B cell (primary cell): ENCODE data around the gene PLA2G1B. TPM values are rescaled to one million over a fixed set of nuclear protein-coding genes. Genes with fewer than 3 reads are reported as not detected.

Source experiments
- ATAC-seq: fragments of 200-7000 bp; cut with Tn5 transposase; one replicate; pipeline ENCODE4 v1.10.0; 2021; ENCODE audit warnings: low read depth, mild to moderate bottlenecking, moderate number of reproducible peaks, moderate library complexity
- CTCF ChIA-PET: fragments of 350-600 bp; sonication (Branson Sonifier 250); formaldehyde crosslinking; loops from one replicate; lab custom pipeline; 2021; ENCODE audit warnings: antibody characterized with exemption, inconsistent platforms; lab: Charles Lee
- POLR2A ChIA-PET: fragments of 350-600 bp; sonication (Branson Sonifier 250); formaldehyde crosslinking; loops from one replicate; lab custom pipeline; 2021; ENCODE audit warnings: antibody characterized with exemption; lab: Charles Lee
- DNase-seq: peaks from one replicate; pipeline ENCODE4 v3.0.0; 2013
- H2AFZ ChIP-seq: 2 replicates; pipeline ENCODE4 v1.6.1; 2012; ENCODE audit warnings: mild to moderate bottlenecking, low read depth, low read length; ENCODE audit not compliant: insufficient read depth, poor library complexity, severe bottlenecking
- H3K27ac ChIP-seq, 2 donors: 1 replicate in 1 of 2; 2 replicates in 1 of 2; pipeline ENCODE4 v1.5.1; 2012 to 2013; ENCODE audit warnings: low read length in 2 of 2, mild to moderate bottlenecking in 2 of 2, moderate library complexity in 1 of 2
- H3K27me3 ChIP-seq, 4 experiments: fragments of 200-600 bp in 1 of 4; sonication (generic) in 1 of 4; replicated peaks in 1 of 4; 1 replicate in 2 of 4; 2 replicates in 2 of 4; pipeline versions ENCODE4 v1.6.1 to v1.7.0; 2013 to 2016; ENCODE audit warnings: low read length in 3 of 4, mild to moderate bottlenecking in 2 of 4, mixed read lengths in 1 of 4, moderate library complexity in 1 of 4; ENCODE audit not compliant: insufficient read depth in 4 of 4, control insufficient read depth in 3 of 4; ENCODE audit errors: control extremely low read depth in 1 of 4
- H3K36me3 ChIP-seq, 2 experiments: replicated peaks in 1 of 2; 1 replicate in 1 of 2; 2 replicates in 1 of 2; pipeline versions ENCODE4 v1.6.1 to v1.7.1; 2013; ENCODE audit warnings: low read length in 1 of 2; ENCODE audit not compliant: insufficient read depth in 2 of 2, control insufficient read depth in 1 of 2; ENCODE audit errors: control extremely low read depth in 1 of 2, extremely low read depth in 1 of 2
- H3K4me1 ChIP-seq, 2 donors: fragments of 200-600 bp in 1 of 2; sonication (generic) in 1 of 2; 1 replicate in 1 of 2; 2 replicates in 1 of 2; pipeline versions ENCODE4 v1.5.1 to v1.6.1; 2013 to 2017; ENCODE audit warnings: low read length in 2 of 2; ENCODE audit not compliant: control insufficient read depth in 2 of 2, insufficient read depth in 2 of 2
- H3K4me2 ChIP-seq: replicated peaks from 2 replicates; pipeline ENCODE3; 2012; ENCODE audit warnings: mild to moderate bottlenecking, low read depth, low read length; ENCODE audit not compliant: poor library complexity, severe bottlenecking
- H3K4me3 ChIP-seq, 5 experiments: fragments of 200-600 bp in 1 of 5; sonication (generic) in 1 of 5; 1 replicate in 3 of 5; 2 replicates in 2 of 5; pipeline versions ENCODE4 v1.5.1 to v1.7.0; 2011 to 2016; ENCODE audit warnings: low read length in 4 of 5, mild to moderate bottlenecking in 4 of 5, low read depth in 2 of 5, control low read depth in 1 of 5, moderate library complexity in 1 of 5; ENCODE audit not compliant: insufficient read depth in 1 of 5; ENCODE audit errors: control extremely low read depth in 1 of 5, extremely low read depth in 1 of 5
- H3K79me2 ChIP-seq: fragments of 200-600 bp; sonication (generic); one replicate; pipeline ENCODE4 v1.6.0; 2016; ENCODE audit warnings: low read length; ENCODE audit not compliant: control insufficient read depth, insufficient read depth
- H3K9ac ChIP-seq: fragments of 200-600 bp; sonication (generic); 2 replicates; pipeline ENCODE4 v1.6.1; 2017; ENCODE audit warnings: mild to moderate bottlenecking, low read length, moderate library complexity
- H3K9me3 ChIP-seq, 3 donors: one replicate each; pipeline versions ENCODE4 v1.6.1 to v1.7.1; 2013; ENCODE audit warnings: low read length in 2 of 3; ENCODE audit not compliant: control insufficient read depth in 2 of 3, insufficient read depth in 1 of 3; ENCODE audit errors: control extremely low read depth in 1 of 3
- H4K20me1 ChIP-seq: 2 replicates; pipeline ENCODE4 v1.6.0; 2012; ENCODE audit warnings: mild to moderate bottlenecking, low read length; ENCODE audit not compliant: insufficient read depth, control insufficient read depth, poor library complexity, severe bottlenecking
- H3K27ac Mint-ChIP-seq: one replicate; pipeline ENCODE4 v1.8.0; 2021; ENCODE audit warnings: mixed read lengths
- H3K27me3 Mint-ChIP-seq: one replicate; pipeline ENCODE4 v1.8.0; 2021; ENCODE audit warnings: mixed read lengths
- H3K4me1 Mint-ChIP-seq: one replicate; pipeline ENCODE4 v1.8.0; 2021; ENCODE audit warnings: mixed read lengths
- H3K4me3 Mint-ChIP-seq: one replicate; pipeline ENCODE4 v1.8.0; 2021; ENCODE audit warnings: mixed read lengths
- H3K9me3 Mint-ChIP-seq: one replicate; pipeline ENCODE4 v1.8.0; 2022; ENCODE audit warnings: mixed read lengths; ENCODE audit not compliant: insufficient read depth
- EZH2 ChIP-seq: IDR thresholded peaks from 2 replicates; pipeline ENCODE4 v1.6.1; 2012; ENCODE audit warnings: borderline replicate concordance, low read depth, mild to moderate bottlenecking, moderate library complexity, low read length; ENCODE audit not compliant: insufficient read depth, poor library complexity, severe bottlenecking
- WGBS: methylation state at CpG from one replicate; pipeline ENCODE4 v1.1.5; 2013; ENCODE audit warnings: missing lambda C conversion rate; ENCODE audit not compliant: insufficient coverage; 5-methylcytosine and 5-hydroxymethylcytosine counted together
- intact Hi-C: fragments of 100-400 bp; cut with micrococcal nuclease; formaldehyde crosslinking; loops from one replicate; pipeline ENCODE4 v1.10.0; 2022
- polyA plus RNA-seq: library from polyadenylated mRNA; depleted of rRNA; stranded (reverse); fragments of >200 nt; gene quantifications from 2 replicates; pipeline ENCODE4 v1.2.3, GENCODE V29; 2012
- small RNA-seq: library from RNA; depleted of rRNA; stranded (forward); fragments of <200 nt; gene quantifications from one replicate; pipeline ENCODE3, GENCODE V24; 2012; ENCODE audit warnings: low replicate concordance, low read depth; ENCODE audit not compliant: insufficient read length
- total RNA-seq, 2 donors: library from RNA; stranded (reverse); fragments of 120-200 nt in 1 of 2; gene quantifications; 1 replicate in 1 of 2; 2 replicates in 1 of 2; pipeline versions ENCODE4 v1.2.3 to v1.2.4, GENCODE V29; 2013 to 2022

The PLA2G1B gene
- total and polyA plus RNA-seq, 2 donors (not counting 1 experiment from before 2014, with no cell fraction given): not detected

DNA sequence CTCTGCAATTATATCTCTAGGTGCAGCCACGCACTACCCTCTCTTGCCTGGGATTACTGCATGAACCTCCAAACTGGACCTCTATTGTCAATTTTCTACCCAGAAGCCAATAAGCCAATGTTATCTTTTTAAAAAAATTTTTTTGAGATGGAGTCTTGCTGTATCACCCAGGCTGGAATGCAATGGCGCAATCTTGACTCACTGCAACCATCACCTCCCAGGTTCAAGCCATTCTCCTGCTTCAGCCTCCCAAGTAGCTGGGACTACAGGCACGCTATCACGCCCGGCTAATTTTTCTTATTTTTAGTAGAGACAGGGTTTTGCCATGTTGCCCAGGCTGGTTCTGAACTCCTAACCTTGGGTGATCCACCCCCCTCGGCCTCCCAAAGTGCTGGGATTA, 50.8 kb downstream of the PLA2G1B start:
- Histone ChIP-seq H3K4me1 (no peaks in the 10 kb centered on the region), H3K9ac (no peak overlapping the region), H3K9me3 (peaks cover 0 to 14% (median 0%) of the 10 kb centered on the region in 3 donors), H3K27ac (no peak overlapping the region), H3K4me2 (no peak overlapping the region), H3K4me3 (no peak overlapping the region), H4K20me1 (no peaks in the 10 kb centered on the region), H3K27me3 (peaks cover 0 to 5% (median 1%) of the 10 kb centered on the region in 4 experiments), H3K36me3 (no peaks in the 10 kb centered on the region), H3K79me2 (no peaks in the 10 kb centered on the region), H2AFZ (no peak overlapping the region)
- Mint-ChIP-seq H3K4me1 (no peaks in the 10 kb centered on the region), H3K9me3 (no peaks in the 10 kb centered on the region), H3K4me3 (no peak overlapping the region), H3K27me3 (peaks cover 4% of the 10 kb centered on the region), H3K27ac (no peak overlapping the region)
- DNase-seq (no peak), ATAC-seq (no peak)
- 83% methylated on average over 1 of the region's 6 CpGs for WGBS
- TF ChIP-seq EZH2: no peak
- ChIA-PET CTCF (no interaction called here), POLR2A (interaction anchor here (0.6 kb wide), 1 partner anchor 12 kb away, joined by 11 read pairs; no protein-coding TSS in a partner anchor)
- intact Hi-C loops: no loop called here

Small RNAs within 50 kb of the gene (small RNA-seq; reads per million reads assigned to genes)
- gene RNU4-1 (30.6 reads per million, percentile 92 among the genes with 10 or more reads in this experiment), gene RNU4-2 (185 reads per million, percentile 96 among the genes with 10 or more reads in this experiment), gene RNU6-1088P (not detected)

Other genes with a start within 250 kb of the PLA2G1B start
- 50.1 and 52.9 TPM in 2 replicates for gene RAB35, start 211.0 kb downstream of the PLA2G1B start, total RNA-seq
- gene RAB35, start 211.0 kb downstream of the PLA2G1B start, polyA plus RNA-seq: 20.4 and 24.8 TPM in 2 replicates
- 127 and 160 TPM in 2 replicates for gene GCN1, start 133.1 kb downstream of the PLA2G1B start, total RNA-seq
- gene GCN1, start 133.1 kb downstream of the PLA2G1B start, polyA plus RNA-seq: 41.3 and 41.9 TPM in 2 replicates
- gene RPLP0, start 126.7 kb downstream of the PLA2G1B start, total RNA-seq: 1,817 and 1,873 TPM in 2 replicates
- gene RPLP0, start 126.7 kb downstream of the PLA2G1B start, polyA plus RNA-seq: 4,783 and 7,975 TPM in 2 replicates
- 2.0 and 2.8 TPM in 2 replicates for gene PXN, start 62.0 kb downstream of the PLA2G1B start, total RNA-seq
- gene PXN, start 62.0 kb downstream of the PLA2G1B start, polyA plus RNA-seq: 3.1 and 5.4 TPM in 2 replicates
- 12,344 and 13,004 TPM in 2 replicates for gene RNU4-2, start 35.9 kb downstream of the PLA2G1B start, total RNA-seq
- gene RNU4-2, start 35.9 kb downstream of the PLA2G1B start, polyA plus RNA-seq: not detected in 2 replicates
- 3,269 and 3,426 TPM in 2 replicates for gene RNU4-1, start 34.5 kb downstream of the PLA2G1B start, total RNA-seq
- not detected in 2 replicates for gene RNU4-1, start 34.5 kb downstream of the PLA2G1B start, polyA plus RNA-seq
- 2.5 and 4.8 TPM in 2 replicates for gene SIRT4, start 25.5 kb downstream of the PLA2G1B start, total RNA-seq
- gene SIRT4, start 25.5 kb downstream of the PLA2G1B start, polyA plus RNA-seq: 1.3 and 1.5 TPM in 2 replicates
- not detected in 2 replicates for gene MSI1, start 41.4 kb upstream of the PLA2G1B start, total RNA-seq
- gene MSI1, start 41.4 kb upstream of the PLA2G1B start, polyA plus RNA-seq: not detected in 2 replicates
- gene COX6A1, start 110.3 kb upstream of the PLA2G1B start, total RNA-seq: 132 and 137 TPM in 2 replicates
- gene COX6A1, start 110.3 kb upstream of the PLA2G1B start, polyA plus RNA-seq: 366 and 484 TPM in 2 replicates
- 15.8 and 19.6 TPM in 2 replicates for gene TRIAP1, start 118.6 kb upstream of the PLA2G1B start, total RNA-seq
- gene TRIAP1, start 118.6 kb upstream of the PLA2G1B start, polyA plus RNA-seq: 13.8 and 20.5 TPM in 2 replicates
- 26.0 and 26.4 TPM in 2 replicates for gene GATC, start 118.7 kb upstream of the PLA2G1B start, total RNA-seq
- gene GATC, start 118.7 kb upstream of the PLA2G1B start, polyA plus RNA-seq: 13.8 and 15.0 TPM in 2 replicates
- gene SRSF9, start 142.0 kb upstream of the PLA2G1B start, total RNA-seq: 151 and 157 TPM in 2 replicates
- 96.3 and 188 TPM in 2 replicates for gene SRSF9, start 142.0 kb upstream of the PLA2G1B start, polyA plus RNA-seq
- gene DYNLL1, start 168.3 kb upstream of the PLA2G1B start, total RNA-seq: 132 and 138 TPM in 2 replicates
- gene DYNLL1, start 168.3 kb upstream of the PLA2G1B start, polyA plus RNA-seq: 74.3 and 116 TPM in 2 replicates
- gene COQ5, start 201.4 kb upstream of the PLA2G1B start, total RNA-seq: 22.1 and 25.4 TPM in 2 replicates
- gene COQ5, start 201.4 kb upstream of the PLA2G1B start, polyA plus RNA-seq: 9.8 and 14.2 TPM in 2 replicates
- gene RNF10, start 206.6 kb upstream of the PLA2G1B start, total RNA-seq: 227 and 236 TPM in 2 replicates
- gene RNF10, start 206.6 kb upstream of the PLA2G1B start, polyA plus RNA-seq: 163 and 250 TPM in 2 replicates